ENCODE results near the gene ATL3.
"Not testable (repeated sequence)": the region's sequence is repeated elsewhere in the genome, so short reads cannot be mapped to it uniquely, and the experiment has no call there.

Gene ATL3

DNA sequence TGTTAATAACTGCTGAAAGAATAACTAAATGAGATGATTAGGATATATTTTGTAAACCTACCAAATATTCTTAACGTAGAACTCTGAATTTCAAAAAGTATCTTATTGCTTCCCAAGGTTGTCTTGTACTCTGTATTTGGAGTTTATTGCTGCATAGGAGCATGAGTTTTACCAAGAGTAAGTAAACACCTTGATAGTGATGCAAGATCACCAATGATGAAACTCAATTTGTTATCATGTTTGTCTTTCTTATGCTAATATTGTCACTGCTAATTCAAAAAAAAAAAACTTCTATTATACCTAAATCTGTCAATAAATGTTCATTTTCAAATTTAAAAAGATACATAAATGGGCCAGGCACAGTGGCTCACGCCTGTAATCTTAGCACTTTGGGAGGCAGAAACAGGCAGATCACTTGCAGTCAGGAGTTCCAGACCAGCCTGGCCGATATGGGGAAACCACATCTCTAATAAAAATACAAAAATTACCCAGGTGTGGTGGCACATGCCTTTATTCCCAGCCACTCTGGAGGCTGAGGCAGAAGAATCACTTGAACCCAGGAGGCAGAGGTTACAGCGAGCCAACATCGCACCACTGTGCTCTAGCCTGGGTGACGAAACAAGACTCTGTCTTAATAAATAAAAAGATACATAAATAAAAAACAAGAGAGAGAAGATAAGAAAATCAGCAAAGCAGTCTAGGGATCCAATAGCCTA is 84.6 kb downstream of the ATL3 start:
- no peak for DNase-seq

- no peak for DNase-seq
Measured at GRCh38 chr11:63583357-63583677, 87.9 kb downstream of the ATL3 start.

GRCh38 chr11:63581224-63581623 is 90.0 kb downstream of the ATL3 start:
- not testable (repeated sequence) for DNase-seq

DNA sequence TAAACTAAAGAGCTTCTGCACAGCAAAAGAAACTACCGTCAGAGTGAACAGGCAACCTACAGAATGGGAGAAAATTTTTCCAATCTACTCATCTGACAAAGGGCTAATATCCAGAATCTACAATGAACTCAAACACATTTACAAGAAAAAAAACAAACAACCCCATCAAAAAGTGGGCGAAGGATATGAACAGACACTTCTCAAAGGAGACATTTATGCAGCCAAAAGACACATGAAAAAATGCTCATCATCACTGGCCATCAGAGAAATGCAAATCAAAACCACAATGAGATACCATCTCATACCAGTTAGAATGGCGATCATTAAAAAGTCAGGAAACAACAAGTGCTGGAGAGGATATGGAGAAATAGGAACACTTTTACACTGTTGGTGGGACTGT is 92.3 kb downstream of the ATL3 start:
- DNase-seq, result not testable (repeated sequence)

DNA sequence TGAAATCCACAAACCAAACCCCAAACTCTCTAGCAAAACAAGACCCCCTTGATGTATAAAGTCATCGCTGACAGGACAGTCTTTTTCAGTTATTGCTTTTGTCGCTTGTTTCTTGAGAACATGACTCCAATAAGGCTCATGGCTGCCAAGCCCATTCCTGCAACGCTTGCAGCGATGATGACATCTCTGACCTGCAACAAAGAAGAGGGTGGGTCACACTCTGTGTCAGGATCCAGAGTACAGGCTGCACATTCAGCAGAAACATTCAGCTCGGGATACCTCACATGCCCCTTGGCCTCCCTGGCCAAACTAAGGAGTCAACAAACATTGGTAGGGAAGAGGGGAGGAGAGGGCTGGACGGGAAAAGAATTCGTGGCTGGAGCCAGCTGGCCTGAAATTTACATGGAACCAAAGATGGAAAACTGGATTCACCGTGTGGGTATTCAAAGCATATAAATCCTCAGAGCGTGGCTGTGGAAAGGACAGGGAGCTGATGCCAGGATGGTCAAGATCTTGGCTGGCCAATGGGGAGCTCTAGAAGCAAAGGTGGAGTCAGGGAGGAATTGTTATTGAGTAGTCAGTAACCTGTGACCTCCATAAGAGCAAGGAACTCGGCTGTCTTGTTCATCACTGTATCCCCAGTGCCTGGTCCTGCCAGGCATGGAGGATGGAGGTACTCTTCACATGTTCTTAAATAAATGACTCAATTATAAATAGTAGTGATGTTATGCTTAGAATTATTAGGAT is 96.1 kb downstream of the ATL3 start:
- DNase-seq, result no peak
